BJ (cell line): ENCODE results near the gene ARMCX2. TPM values are rescaled to one million over a fixed set of nuclear protein-coding genes. Genes with fewer than 3 reads are reported as not detected.

Experiments
- CTCF ChIA-PET: fragments of 350-600 bp; formaldehyde crosslinking; extraction: SDS; loops from one replicate; lab custom pipeline; 2021; ENCODE audit warnings: antibody characterized with exemption, inconsistent platforms; lab: Yijun Ruan, JAX
- POLR2A ChIA-PET: fragments of 300-600 bp; sonication (Branson Sonifier 250); formaldehyde crosslinking; extraction: SDS; loops from one replicate; lab custom pipeline; 2021; ENCODE audit warnings: antibody characterized with exemption; lab: Charles Lee
- DNase-seq: peaks from one replicate; pipeline ENCODE4 v3.0.0-alpha.2; 2011; ENCODE audit warnings: low read depth
- H3K27me3 ChIP-seq: 2 replicates; pipeline ENCODE4 v1.6.0; 2011; ENCODE audit warnings: low read length; ENCODE audit not compliant: control insufficient read depth, insufficient read depth
- H3K36me3 ChIP-seq: 2 replicates; pipeline ENCODE4 v1.5.1; 2011; ENCODE audit warnings: low read length; ENCODE audit not compliant: control insufficient read depth, insufficient read depth
- H3K4me3 ChIP-seq: 2 replicates; pipeline ENCODE4 v1.5.1; 2011; ENCODE audit warnings: low read depth, mild to moderate bottlenecking, control low read depth, low read length
- CTCF ChIP-seq: IDR thresholded peaks from 2 replicates; pipeline ENCODE4 v1.5.1; 2011; ENCODE audit warnings: low read depth, mild to moderate bottlenecking, control low read depth, inconsistent platforms, low read length, moderate library complexity; ENCODE audit not compliant: insufficient read depth
- polyA plus RNA-seq: library from polyadenylated mRNA; depleted of rRNA; stranded (reverse); fragments of >200 nt; gene quantifications from 2 replicates; pipeline ENCODE4 v1.2.3, GENCODE V29; 2011

ARMCX2 gene
- polyA plus RNA-seq, 1 experiment = 54.5 TPM

DNA sequence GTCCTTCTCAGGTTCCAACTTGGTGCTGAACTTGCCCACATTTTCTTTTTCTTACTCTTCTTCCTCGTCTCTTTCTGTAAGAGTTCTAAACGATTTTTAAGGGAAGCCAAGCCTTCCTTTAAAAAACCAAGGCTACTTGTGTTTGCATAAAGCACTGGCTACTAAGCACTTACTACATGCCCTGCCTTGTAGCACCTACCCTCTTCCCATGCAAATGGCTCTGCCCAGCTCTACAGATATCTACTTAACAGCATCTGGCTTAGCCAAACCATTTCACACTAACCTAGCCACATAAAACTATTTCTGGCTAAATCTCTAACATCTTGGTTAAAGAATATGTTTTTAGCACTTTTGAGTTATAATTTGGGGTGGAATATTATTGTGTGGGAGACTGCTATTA, 26.9 kb upstream of the ARMCX2 start:
- Histone ChIP-seq H3K4me3 (no peak overlapping the region), H3K36me3 (no peaks in the 10 kb centered on the region), H3K27me3 (no peaks in the 10 kb centered on the region)
- no peak for TF ChIP-seq CTCF
- CTCF ChIA-PET = no interaction called here
- no peak for DNase-seq
- POLR2A ChIA-PET = no interaction called here

- POLR2A ChIA-PET = no interaction called here
- CTCF ChIA-PET = no interaction called here
- no peak for TF ChIP-seq CTCF
- Histone ChIP-seq H3K36me3 (no peaks in the 10 kb centered on the region), H3K4me3 (no peak overlapping the region), H3K27me3 (no peaks in the 10 kb centered on the region)
- DNase-seq = no peak
Observed at GRCh38 chrX:101685923-101686322, 26.3 kb upstream of the ARMCX2 start.

- no peak overlapping the region for H3K4me3 ChIP-seq
- TF ChIP-seq CTCF = no peak
Observed at GRCh38 chrX:101682723-101683122, 23.1 kb upstream of the ARMCX2 start.

GRCh38 chrX:101677028-101677427, 17.4 kb upstream of the ARMCX2 start:
- ChIA-PET CTCF (no interaction called here), POLR2A (no interaction called here)
- Histone ChIP-seq H3K36me3 (no peaks in the 10 kb centered on the region), H3K4me3 (no peak overlapping the region), H3K27me3 (0 out of 2 replicates have a peak, but pooled peaks cover 2% of the 10 kb centered on the region)
- no peak for DNase-seq
- no peak for TF ChIP-seq CTCF

More at GRCh38 chrX:101682723-101683122, 23.1 kb upstream of the ARMCX2 start:
- CTCF ChIA-PET = interaction anchor here (0.7 kb wide), 1 partner anchor 19 kb away, joined by 3 read pairs; no protein-coding TSS in a partner anchor
- H3K36me3 ChIP-seq = no peaks in the 10 kb centered on the region
- H3K27me3 ChIP-seq = no peaks in the 10 kb centered on the region
- no peak for DNase-seq
- POLR2A ChIA-PET = no interaction called here

DNA sequence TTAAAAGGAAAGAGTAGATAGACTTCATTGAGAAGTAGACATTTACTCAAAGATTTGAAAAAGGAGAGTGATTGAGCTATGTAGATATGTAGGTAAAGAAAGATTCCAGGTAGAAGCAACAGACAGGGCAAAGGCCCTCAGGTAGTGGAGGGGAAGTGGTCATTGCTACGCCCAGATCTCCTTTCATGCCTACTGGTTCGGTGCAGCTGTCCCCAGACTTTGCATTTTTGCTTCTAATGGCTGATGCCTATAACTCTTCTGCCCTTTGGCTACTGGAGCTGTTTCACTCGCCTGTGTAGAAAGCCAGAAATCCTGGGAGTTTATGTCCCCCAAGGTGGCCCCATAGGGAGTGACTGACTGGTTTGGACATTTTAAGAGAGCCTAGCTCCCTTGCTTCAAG, 16.9 kb upstream of the ARMCX2 start:
- TF ChIP-seq CTCF = no peak
- Histone ChIP-seq H3K36me3 (no peaks in the 10 kb centered on the region), H3K4me3 (no peak overlapping the region), H3K27me3 (0 out of 2 replicates have a peak, but pooled peaks cover 2% of the 10 kb centered on the region)
- no peak for DNase-seq
- ChIA-PET POLR2A (no interaction called here), CTCF (no interaction called here)
